ENCODE data around the gene DPH5.

- TF ChIP-seq CTCF (IDR thresholded peaks at IDR 0.05; ENCODE audit: extremely low read depth in 1 of 2, insufficient read depth in 1 of 2, low read depth in 1 of 2, low read length in 2 of 2) (no peak), MAX (IDR thresholded peaks at IDR 0.05; ENCODE audit: insufficient read depth, insufficient read length) (no peak), GATA2 (IDR thresholded peaks at IDR 0.05; ENCODE audit: insufficient read depth, insufficient read length, low read depth, low read length) (no peak)
These were observed 48.6 kb downstream of the DPH5 start for GRCh38 chr1:100976936-100977335.

Measured in endothelial cell of umbilical vein (primary cell).